GM19395 (cell line): ENCODE measurements around the gene NFAM1.

ENCODE experiments used
- ATAC-seq: cut with Tn5 transposase; IDR thresholded peaks from one replicate; pipeline ENCODE4 v1.9.1; 2021; ENCODE audit warnings: mild to moderate bottlenecking, moderate library complexity; ENCODE audit not compliant: unreplicated experiment

Gene NFAM1

GRCh38 chr22:42416671-42417230 is 15.5 kb downstream of the NFAM1 start:
- ATAC-seq, result no peak

- no peak for ATAC-seq
Measured at GRCh38 chr22:42414565-42415303, 17.5 kb downstream of the NFAM1 start.

- no peak for ATAC-seq
Measured at GRCh38 chr22:42414021-42414420, 18.2 kb downstream of the NFAM1 start.

- no peak for ATAC-seq
Measured at GRCh38 chr22:42412744-42413333, 19.4 kb downstream of the NFAM1 start.

- ATAC-seq, result no peak
Measured at GRCh38 chr22:42410708-42411107, 21.5 kb downstream of the NFAM1 start.

- ATAC-seq, result no peak
Measured at GRCh38 chr22:42408810-42409529, 23.2 kb downstream of the NFAM1 start.

- no peak for ATAC-seq
Measured at GRCh38 chr22:42408276-42408675, 23.9 kb downstream of the NFAM1 start.

- ATAC-seq, result no peak
Measured at GRCh38 chr22:42404266-42404665, 27.9 kb downstream of the NFAM1 start.

GRCh38 chr22:42401535-42402334 is 30.5 kb downstream of the NFAM1 start:
- no peak for ATAC-seq

GRCh38 chr22:42400811-42401534 is 31.2 kb downstream of the NFAM1 start:
- no peak for ATAC-seq

GRCh38 chr22:42399315-42400271 is 32.6 kb downstream of the NFAM1 start:
- no peak for ATAC-seq

- ATAC-seq, result no peak
Measured at GRCh38 chr22:42397332-42398249, 34.6 kb downstream of the NFAM1 start.

- ATAC-seq, result no peak
Measured at GRCh38 chr22:42396621-42397331, 35.4 kb downstream of the NFAM1 start.

- ATAC-seq, result no peak
Measured at GRCh38 chr22:42389143-42389542, 43.1 kb downstream of the NFAM1 start.

GRCh38 chr22:42388130-42388797 is 43.9 kb downstream of the NFAM1 start:
- no peak for ATAC-seq

GRCh38 chr22:42387631-42388030 is 44.6 kb downstream of the NFAM1 start:
- no peak for ATAC-seq

- ATAC-seq, result no peak
Measured at GRCh38 chr22:42385696-42386095, 46.5 kb downstream of the NFAM1 start.
